PC-3 (cell line): Measurements from ENCODE around the gene SEMA3C.

Source experiments
- CTCF ChIP-seq: fragments of 300-600 bp; sonication (generic); conservative IDR thresholded peaks from 2 replicates; pipeline ENCODE4 v1.5.1; 2017; ENCODE audit warnings: antibody characterized with exemption, low read depth, mild to moderate bottlenecking, low read length
- EZH2 ChIP-seq: fragments of 300-600 bp; sonication (generic); IDR thresholded peaks from one replicate; pipeline ENCODE4 v1.6.1; 2017; ENCODE audit warnings: antibody characterized with exemption, mild to moderate bottlenecking, low read length; ENCODE audit not compliant: unreplicated experiment
- EZH2phosphoT487 ChIP-seq: fragments of 300-600 bp; sonication (generic); IDR thresholded peaks from 2 replicates; pipeline ENCODE4 v1.6.1; 2018; ENCODE audit warnings: mild to moderate bottlenecking, antibody characterized with exemption, low read length, borderline replicate concordance

GRCh38 chr7:80763289-80763688 lies 155.6 kb downstream of the SEMA3C start:
- TF ChIP-seq CTCF (no peak), EZH2 (no peak), EZH2phosphoT487 (no peak)
